ENCODE results near the gene POLK.
"Not testable (repeated sequence)": the region's sequence is repeated elsewhere in the genome, so short reads cannot be mapped to it uniquely, and the experiment has no call there.

The POLK gene

DNA sequence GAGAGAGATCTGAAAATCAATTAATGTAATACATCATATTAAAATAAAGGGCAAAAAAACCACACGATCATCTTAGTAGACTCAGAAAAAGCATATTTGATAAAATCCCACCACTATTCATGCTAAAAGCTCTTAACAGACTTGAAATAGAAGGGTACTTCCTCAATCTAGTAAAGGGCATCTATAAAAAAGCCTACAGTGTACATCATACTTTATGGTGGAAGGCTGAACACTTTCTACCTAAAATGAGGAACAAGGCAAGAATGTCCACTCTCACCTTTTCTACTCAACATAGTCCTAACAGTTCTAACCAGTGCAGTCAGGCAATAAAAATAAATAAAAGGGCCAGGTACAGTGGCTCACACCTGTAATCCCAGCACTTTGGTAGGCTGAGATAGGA lies 38.9 kb downstream of the POLK start:
- no peak for DNase-seq (ENCODE audit: low read depth in 2 of 2)

- DNase-seq (ENCODE audit: low read depth in 2 of 2), result no peak
Observed at GRCh38 chr5:75551471-75551870, 39.8 kb downstream of the POLK start.

GRCh38 chr5:75552764-75553163 lies 41.1 kb downstream of the POLK start:
- DNase-seq (ENCODE audit: low read depth in 2 of 2), result no peak

DNA sequence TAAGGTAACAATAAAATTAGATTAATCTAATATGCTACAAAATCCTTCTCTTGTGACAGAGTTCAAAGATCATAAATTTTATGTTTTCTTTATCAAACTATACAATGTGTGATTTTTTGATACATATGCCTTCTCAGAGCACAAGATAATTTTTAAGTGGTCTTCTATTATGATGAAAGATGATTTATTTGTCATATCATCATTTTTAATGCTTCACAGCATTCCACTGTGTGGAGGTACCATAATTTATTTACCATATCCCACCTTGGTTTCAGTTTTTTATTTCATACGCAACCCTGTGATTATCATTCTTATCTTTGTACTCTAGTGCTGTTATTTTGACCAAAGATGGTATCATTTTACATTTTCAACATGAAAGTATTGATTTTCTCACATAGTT lies 41.7 kb downstream of the POLK start:
- DNase-seq (ENCODE audit: low read depth in 2 of 2), result no peak

- DNase-seq (ENCODE audit: low read depth in 2 of 2), result no peak
Observed at GRCh38 chr5:75558221-75558620, 46.5 kb downstream of the POLK start.

GRCh38 chr5:75558981-75559632 lies 47.4 kb downstream of the POLK start:
- no peak for DNase-seq (ENCODE audit: low read depth in 2 of 2)

- DNase-seq (ENCODE audit: low read depth in 2 of 2), result not testable (repeated sequence)
Observed at GRCh38 chr5:75560655-75561054, 49.0 kb downstream of the POLK start.

DNA sequence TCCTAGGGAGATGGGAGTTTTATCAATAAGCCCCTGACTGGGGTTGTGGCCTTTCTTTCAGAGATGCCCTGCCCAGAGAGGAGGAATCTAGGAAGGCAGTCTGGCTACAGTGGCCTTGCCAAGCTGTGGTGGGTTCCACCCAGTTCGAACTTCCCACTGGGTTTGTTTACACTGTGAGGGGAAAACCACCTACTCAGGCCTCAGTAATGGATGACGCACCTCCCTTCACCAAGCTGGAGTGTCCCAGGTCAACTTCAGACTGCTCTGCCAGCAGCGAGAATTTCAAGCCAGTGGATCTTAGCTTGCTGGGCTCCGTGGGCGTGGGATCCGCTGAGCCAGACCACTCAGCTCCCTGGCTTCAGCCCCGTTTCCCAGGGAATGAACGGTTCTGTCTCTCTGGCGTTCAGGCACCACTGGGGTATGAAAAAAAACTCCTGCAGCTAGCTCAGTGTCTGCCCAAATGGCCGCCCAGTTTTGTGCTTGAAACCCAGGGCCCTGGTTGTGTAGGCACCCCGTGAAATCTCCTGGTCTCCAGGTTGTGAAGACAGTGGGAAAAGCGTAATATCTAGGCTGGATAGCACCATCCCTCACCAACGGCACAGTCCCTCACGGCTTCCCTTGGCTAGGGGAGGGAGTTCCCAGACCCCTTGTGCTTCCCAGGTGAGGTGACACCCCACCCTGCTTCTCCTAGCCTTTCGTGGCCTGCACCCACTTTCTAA lies 54.5 kb downstream of the POLK start:
- DNase-seq (ENCODE audit: low read depth in 2 of 2), result not testable (repeated sequence)

DNA sequence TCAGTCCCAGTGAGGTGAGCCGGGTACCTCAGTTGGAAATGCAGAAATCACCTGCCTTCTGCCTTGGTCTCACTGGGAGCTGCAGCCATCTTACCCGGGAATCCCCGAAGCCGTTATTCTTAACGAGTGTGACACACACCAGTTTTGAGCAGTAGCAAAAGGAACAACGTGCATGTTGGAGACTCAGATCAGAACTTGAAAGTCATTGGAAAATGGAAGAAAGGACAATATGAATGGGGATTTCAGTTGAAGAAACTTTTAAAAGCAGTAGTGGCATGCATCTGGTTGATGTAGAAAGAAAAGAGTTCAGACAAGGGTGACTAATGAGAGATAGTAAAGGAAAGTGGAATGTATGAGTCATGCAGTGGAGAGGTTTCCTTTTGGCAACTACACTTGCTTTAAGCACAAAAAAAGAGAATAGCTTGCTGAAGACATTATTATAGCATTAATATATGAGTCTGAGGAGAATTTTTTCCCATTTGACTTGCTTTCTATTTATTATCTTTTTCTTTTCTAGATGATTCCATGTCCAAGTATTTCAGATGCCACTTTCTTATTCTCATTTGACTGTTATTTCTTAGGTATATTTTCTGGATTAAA lies 55.1 kb downstream of the POLK start:
- DNase-seq (ENCODE audit: low read depth in 2 of 2), result no peak

GRCh38 chr5:75567710-75568109 lies 56.0 kb downstream of the POLK start:
- DNase-seq (ENCODE audit: low read depth in 2 of 2), result no peak

DNA sequence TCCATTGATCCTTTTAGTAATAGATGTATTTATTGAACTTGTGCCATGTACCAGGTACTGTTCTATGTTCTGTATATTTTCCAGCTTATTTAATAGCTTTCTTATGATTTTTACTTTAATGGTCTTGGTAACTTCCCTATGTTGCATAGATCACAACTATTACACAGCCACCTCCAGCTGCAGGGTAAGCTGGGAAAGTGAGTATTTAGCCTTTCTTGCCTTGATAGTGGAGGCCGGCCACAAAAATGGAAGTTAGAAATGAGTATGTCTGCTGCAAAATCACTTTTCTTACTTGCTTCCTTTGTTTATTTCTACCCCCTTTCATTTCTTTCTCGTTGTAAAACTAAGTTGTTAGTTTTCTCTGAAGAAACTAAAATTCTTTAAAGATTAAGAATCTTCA lies 56.5 kb downstream of the POLK start:
- DNase-seq (ENCODE audit: low read depth in 2 of 2), result no peak

DNA sequence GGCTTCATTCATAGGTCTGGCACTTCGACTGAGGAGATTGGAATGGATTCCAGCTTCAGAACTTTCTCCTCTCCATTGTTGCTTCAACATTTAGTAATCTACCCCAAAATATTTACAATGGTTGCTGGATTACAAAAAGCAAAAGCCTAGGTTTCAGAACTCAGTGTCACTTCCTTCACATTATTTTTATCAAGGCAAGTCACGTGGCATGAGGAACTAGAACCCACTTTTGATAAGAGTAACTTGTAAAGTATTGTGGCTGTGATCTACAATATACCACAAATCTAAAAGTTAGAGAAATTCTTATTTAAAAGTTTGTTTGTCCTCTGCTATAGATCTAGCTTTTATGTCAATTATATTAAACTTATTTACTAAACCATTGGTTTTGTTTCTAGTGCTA lies 59.9 kb downstream of the POLK start:
- DNase-seq (ENCODE audit: low read depth in 2 of 2), result no peak

- no peak for DNase-seq (ENCODE audit: low read depth in 2 of 2)
Observed at GRCh38 chr5:75574791-75575190, 63.1 kb downstream of the POLK start.

- DNase-seq (ENCODE audit: low read depth in 2 of 2), result not testable (repeated sequence)
Observed at GRCh38 chr5:75578280-75578679, 66.6 kb downstream of the POLK start.

- no peak for DNase-seq (ENCODE audit: low read depth in 2 of 2)
Observed at GRCh38 chr5:75584641-75585040, 73.0 kb downstream of the POLK start.

DNA sequence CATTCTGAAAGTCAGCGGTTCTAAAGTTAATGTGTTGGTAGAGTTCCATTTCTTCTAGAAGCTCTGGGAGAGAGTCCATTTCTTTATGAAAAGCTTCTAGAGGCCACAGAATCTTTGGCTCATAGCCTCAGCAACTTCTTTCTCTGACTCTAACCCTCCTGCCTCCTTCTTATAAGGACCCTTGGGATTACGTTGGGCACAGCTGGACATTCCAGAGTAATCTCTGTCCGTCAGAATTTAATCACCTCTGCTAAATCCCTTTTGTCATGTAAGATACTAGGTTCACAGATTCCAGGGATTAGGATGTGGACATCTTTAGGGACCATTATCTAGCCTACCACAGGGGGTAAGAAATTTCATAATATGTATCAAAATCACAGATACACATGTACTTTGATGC lies 77.0 kb downstream of the POLK start:
- DNase-seq (ENCODE audit: low read depth in 2 of 2), result no peak

- DNase-seq (ENCODE audit: low read depth in 2 of 2), result no peak
Observed at GRCh38 chr5:75600535-75600934, 88.8 kb downstream of the POLK start.

DNA sequence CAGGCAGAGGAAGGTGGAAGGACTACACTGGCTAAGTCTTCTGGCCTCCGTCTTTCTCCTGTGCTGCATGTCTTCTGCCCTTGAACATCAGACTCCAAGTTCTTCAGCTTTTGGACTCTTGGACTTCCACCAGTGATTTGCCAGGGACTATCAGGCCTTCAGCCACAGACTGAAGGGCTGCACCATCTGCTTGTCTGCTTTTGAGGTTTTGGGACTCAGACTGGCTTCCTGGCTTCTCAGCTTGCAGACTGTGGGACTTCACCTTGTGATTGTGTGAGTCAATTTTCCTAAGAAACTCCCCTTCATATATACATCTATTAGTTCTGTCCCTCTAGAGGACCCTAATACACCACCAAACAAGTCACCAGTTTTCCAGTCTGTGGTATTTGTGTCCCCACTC lies 89.9 kb downstream of the POLK start:
- no peak for DNase-seq (ENCODE audit: low read depth in 2 of 2)

DNA sequence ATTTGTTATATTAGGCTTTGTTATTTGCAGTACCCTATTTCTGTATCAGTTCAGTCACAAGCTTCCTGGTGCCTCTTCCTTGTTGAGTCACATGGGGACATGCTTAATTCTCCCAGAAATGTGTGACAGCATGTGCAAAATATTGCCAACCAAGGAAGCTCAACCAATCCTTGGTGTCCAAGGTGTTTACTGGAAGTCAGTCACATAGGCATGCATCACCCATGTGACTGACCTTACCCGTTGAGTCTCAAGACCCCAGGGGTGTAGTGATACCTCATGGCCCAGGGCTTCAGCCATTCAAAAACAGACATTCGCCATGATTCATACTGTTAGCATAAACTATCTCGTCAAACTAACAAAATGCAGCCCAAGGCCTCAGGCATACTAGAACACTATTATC lies 90.3 kb downstream of the POLK start:
- no peak for DNase-seq (ENCODE audit: low read depth in 2 of 2)

- DNase-seq (ENCODE audit: low read depth in 2 of 2), result no peak
Observed at GRCh38 chr5:75603371-75603770, 91.7 kb downstream of the POLK start.

DNA sequence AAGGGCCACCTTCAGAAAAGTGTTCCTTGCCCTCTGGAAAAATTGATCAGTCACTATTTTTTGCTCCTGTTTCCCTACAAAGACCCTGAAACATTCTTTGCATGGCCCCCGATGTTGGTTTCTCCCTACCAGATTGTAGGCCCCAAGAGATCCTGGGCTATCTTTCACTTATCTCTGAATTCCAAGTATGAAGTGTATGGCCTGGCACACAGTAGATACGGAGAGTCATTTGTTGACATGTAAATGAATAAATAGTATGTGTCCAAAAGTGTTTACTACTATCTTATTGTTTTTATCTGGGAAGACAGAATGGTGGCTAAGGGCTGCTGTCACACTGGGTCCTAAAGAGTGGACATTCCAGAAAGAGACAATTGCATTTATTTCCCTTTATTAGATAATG lies 92.1 kb downstream of the POLK start:
- DNase-seq (ENCODE audit: low read depth in 2 of 2), result no peak

DNA sequence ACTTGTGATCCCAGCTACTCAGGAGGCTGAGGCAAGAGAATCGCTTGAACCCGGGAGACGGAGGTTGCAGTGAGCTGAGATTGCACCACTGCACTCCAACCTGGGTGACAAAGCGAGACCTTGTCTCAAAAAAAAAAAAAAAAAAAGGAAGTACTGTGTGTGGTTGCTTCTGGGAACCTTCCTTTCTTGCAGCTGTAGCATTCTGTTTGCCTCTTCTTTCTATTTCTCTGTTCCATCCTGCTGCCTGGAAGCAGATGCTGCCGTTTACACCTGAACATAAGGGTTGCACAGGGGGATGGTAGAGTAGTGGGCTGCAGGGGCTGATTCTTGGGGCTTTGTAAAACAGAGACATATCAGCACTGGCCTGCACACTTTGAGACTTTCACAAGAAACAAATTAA lies 95.7 kb downstream of the POLK start:
- DNase-seq (ENCODE audit: low read depth in 2 of 2), result not testable (repeated sequence)

DNA sequence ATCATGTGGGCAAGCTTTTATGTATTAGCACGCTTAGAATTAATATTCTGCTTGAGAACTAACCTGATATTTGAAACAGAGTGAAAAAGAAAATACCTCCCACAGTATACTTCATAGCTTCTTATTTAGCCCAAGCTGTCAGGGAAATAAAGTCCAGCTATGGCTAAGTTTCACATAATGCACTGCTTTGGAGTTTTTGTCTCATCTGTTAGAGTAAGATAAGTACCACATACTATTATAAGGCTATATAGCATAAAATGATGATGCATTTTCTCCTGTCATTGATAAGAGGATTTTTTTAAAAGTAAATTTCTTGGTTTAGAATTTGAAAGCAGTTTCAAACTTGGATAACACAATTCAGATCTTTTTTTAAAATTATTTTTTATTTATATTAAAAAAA lies 97.2 kb downstream of the POLK start:
- DNase-seq (ENCODE audit: low read depth in 2 of 2), result no peak
